ENCODE data around the gene CCDC63.

Gene CCDC63

GRCh38 chr12:110846615-110847566 lies at the start of gene CCDC63:
Gene CCDC63, plus strand, starts transcription at chr12:110846987. Its CDS starts 5,968 bp downstream, at chr12:110852955.
- DNase-seq = peak; percentile 51

DNA sequence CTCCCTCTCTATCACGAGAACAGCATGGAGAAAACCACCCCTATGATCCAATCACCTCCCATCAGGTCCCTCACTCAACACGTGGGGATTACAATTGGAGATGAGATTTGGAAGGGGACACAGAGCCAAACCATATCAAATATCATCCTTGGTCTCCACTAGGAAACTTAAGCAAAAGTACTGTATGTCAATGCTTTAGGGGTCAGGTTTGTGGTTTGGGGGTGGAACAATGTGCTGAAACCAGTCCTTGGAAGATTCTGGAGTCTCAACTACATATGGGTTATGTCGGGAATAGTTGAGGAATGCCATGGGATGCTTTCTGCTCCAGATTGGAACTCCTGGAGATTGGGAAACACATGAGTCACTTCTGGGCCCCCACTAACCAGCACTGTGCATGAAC lies 48.3 kb upstream of the CCDC63 start:
- no peak for DNase-seq

DNA sequence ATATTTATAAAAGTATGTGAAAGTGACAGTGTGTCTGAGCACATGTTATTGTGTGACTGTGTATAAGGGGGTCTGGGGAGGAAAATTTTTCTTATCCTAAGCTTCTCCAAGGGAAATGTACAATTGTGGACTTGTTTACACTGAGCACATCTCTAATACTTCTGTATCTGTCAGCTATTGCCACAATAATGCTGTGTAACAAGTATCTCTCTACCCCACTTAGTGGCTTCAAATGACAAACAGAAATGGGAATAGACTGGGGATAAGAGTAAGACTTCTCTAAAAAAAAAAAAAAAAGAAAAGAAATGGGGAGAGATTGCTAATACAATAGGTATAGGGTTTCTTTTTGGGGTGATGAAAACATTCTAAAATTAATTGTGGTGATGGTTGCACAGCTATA lies 44.3 kb upstream of the CCDC63 start:
- DNase-seq = no peak

GRCh38 chr12:110804406-110804805 lies 42.4 kb upstream of the CCDC63 start:
- DNase-seq = no peak

DNA sequence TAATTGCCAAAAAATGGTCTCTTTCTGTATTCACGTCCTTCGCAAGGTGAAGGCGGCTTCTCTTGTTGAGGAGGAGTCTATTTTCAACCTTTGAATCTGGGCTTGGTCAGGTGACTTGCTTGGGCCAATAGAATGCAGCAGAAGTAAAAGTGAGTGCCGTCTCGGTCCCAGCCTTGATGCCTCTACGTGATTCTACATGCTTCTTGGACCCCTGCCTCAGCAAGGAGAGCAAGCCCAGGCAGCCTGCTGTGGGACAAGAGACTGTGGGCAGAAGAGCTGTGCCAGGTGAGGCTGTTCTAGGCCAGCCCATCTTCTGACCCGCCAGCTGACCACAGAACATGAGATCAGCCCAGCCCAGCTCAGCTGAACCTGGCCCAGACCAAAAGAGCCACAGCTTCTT lies 39.1 kb upstream of the CCDC63 start:
- DNase-seq = no peak

DNA sequence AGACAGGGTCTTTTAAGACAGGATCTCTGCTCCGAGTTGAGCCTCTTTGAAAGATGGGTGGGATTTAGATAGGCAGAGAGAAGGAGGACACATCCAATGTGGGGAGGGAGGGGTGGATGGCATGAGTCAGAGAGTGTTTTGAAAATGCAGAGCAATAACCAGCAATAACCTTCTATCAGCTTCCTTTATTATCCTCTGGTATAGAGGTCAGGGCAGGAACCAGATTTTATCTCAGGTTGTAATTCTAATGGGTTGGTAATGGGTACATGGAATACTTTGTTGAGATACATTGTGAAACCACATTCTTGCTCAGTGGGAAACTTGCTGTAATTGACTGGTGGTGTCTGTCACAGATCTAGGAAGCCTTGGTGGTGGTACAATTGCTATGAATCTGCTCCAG lies 37.6 kb upstream of the CCDC63 start:
- no peak for DNase-seq

DNA sequence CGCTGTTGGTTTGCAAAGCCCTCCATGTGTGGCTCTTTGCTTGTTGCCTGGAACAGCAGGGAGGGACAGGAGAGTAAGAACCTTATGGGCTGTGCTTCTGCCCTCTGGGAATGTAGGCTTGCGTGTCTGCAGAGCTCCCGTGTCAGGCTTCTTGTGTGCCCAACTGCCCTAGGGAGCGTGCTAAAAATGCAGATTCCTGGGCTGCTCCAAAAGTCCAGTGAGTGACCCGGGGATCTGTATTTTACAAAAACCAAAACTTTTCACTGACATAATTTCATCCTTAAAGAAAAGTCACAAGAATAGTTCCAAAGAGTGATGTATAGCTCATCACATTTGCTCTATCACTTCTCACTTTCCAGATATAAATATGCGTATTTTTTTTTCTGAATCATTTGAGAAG lies 34.8 kb upstream of the CCDC63 start:
- no peak for DNase-seq

GRCh38 chr12:110813285-110813684 lies 33.5 kb upstream of the CCDC63 start:
- no peak for DNase-seq

GRCh38 chr12:110813756-110814155 lies 33.0 kb upstream of the CCDC63 start:
- DNase-seq = no peak

- DNase-seq = no peak
Observed at GRCh38 chr12:110816248-110816647, 30.5 kb upstream of the CCDC63 start.

DNA sequence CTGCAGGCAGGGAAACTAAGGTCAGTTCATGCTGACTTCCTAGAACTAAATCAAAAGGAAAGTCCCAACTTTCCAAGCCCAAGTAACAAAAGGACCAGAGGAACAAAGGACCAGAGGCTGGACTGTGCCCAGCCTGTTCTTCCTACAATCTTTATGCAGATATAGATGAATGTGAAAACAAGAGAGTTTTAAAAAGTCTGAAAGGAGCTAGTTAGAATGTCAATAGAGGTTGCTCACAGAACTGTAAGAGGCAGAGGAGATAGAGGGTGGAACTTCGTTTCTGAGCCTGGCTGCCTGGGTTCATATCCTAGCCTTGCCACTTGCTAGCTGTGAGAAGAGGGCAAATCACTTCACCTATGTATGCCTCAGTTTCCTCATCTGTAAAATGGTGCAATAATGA lies 30.0 kb upstream of the CCDC63 start:
- no peak for DNase-seq

- no peak for DNase-seq
Observed at GRCh38 chr12:110818511-110818910, 28.3 kb upstream of the CCDC63 start.

DNA sequence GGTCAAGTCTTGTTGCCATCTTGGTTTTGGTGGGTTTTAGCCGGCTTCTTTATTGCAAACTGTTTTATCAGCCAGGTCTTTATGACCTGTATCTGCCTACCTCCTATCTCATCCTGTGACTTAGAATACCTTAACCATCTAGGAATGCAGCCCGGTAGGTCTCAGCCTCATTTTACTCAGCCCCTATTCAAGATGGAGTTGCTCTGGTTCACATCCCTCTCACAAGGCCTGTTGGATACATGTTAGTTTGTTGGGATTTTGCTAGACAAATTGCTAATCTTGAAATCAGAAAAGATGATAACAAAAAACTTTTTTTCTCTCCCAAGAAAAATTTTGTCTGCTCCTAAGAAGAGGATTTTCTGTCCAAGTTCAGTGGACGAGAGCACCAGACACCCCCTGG lies 27.6 kb upstream of the CCDC63 start:
- no peak for DNase-seq

DNA sequence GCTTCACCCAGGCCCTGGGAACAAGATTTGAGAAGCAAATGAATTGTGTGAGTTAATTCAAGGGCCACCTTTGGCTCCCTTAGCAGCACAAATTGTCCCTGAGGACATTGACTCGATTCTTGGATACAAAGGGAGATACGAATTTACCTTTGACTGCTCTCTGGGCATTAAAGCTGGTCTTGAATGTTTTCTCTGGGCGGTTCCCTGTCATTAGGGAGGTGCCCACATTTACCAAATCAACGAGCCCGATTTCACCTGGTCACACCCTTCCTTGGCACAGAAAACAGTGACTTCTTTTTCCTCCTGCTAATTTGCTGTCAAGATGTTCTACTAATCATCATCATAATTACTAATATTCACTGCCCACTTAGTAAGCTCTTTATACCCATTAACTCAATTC lies 27.1 kb upstream of the CCDC63 start:
- DNase-seq = no peak

DNA sequence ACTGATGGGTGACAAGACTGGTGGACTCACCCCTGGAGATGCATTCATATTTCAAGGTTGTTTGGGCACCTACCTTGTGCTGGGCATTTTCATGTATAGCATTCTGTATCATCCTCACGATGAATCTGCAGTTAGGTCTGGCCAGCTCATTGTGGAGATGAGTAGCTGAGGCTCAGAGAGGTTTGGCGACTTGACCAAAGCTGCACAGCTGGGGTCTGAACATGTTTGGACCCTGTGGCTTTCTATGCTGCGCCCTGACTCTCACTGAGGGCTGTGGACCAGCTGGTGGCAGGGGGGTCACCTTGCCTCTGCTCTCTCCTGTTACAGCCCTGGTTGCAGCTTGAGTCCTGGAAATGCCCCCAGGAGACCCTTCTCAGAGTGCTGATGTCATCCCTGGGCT lies 24.9 kb upstream of the CCDC63 start:
- DNase-seq = no peak

- DNase-seq = no peak
Observed at GRCh38 chr12:110822821-110823415, 23.9 kb upstream of the CCDC63 start.

GRCh38 chr12:110824342-110824741 lies 22.4 kb upstream of the CCDC63 start:
- DNase-seq = no peak

GRCh38 chr12:110825530-110825929 lies 21.3 kb upstream of the CCDC63 start:
- no peak for DNase-seq

GRCh38 chr12:110826592-110827200 lies 20.1 kb upstream of the CCDC63 start:
- DNase-seq = peak; percentile 89

DNA sequence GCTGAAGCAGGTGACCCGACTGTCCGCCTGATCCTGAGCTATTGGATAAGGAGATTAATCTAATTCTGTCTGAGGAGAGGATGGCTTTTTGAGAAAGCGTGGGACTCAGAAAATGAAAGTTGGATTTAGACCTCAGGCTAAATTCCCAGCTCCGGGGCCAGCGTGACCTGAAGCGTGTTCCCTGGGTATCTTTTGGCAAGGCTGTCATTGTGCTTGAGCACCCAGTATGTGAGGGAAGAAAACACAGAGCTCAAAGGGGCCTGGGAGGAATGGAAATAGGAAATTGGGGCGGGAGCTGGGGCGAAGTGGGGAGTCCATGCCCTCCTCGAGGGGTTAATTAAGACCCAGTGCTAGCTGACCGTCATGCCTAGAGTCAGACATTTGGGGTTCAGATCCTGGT lies 17.5 kb upstream of the CCDC63 start:
- no peak for DNase-seq

- DNase-seq = no peak
Observed at GRCh38 chr12:110836291-110836690, 10.5 kb upstream of the CCDC63 start.

DNA sequence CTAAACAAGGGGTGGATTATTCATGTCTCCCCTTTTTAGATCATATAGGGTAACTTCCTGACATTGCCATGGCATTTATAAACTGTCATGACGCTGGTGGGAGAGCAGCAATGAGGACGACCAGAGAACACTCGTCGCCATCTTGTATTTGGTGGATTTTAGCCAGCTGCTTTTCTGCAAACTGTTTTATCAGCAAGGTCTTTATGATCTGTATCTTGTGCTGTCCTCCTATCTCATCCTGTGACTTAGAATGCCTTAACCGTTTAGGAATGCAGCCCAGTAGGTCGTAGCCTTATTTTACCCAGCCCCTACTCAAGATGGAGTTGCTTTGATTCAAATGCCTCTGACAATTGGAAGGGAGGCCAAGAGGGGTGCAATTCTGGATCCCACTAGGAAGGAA lies 5.8 kb upstream of the CCDC63 start:
- DNase-seq = no peak

DNA sequence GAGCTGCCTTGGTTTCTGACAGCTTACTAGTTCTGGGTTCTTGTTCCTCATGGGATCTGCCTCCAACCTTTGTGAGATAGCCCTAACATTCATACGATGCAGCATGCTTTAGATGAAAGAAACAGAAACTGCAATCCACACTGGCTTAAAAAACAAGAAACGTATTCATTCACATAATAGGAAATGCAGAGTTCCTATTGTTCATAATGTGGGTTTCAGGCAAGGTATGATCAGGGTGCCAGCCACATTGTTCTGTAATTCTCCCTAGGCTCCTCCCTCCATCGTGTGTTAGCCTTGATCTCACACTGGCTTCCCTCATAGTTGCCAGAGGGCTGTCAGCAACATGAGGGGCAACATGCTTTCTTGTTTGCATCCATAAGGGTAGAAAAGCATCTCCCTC lies 2.7 kb upstream of the CCDC63 start:
- DNase-seq = no peak
